NT2/D1 (cell line): ENCODE measurements around the gene IGF2BP1.
A peak's percentile ranks its signal among the peaks of the same experiment; 100 is the strongest.

Experiments used
- DNase-seq: peaks from one replicate; pipeline ENCODE4 v3.0.0-alpha.2; 2011; ENCODE audit warnings: low read depth, low spot score
- H3K27me3 ChIP-seq: 2 replicates; pipeline ENCODE4 v1.6.0; 2011; ENCODE audit warnings: mild to moderate bottlenecking; ENCODE audit not compliant: insufficient read length, insufficient read depth
- H3K36me3 ChIP-seq: 2 replicates; pipeline ENCODE4 v1.6.1; 2011; ENCODE audit warnings: mild to moderate bottlenecking, low read length, mixed read lengths; ENCODE audit not compliant: insufficient read depth, insufficient read length
- H3K4me1 ChIP-seq: 2 replicates; pipeline ENCODE4 v1.5.1; 2011; ENCODE audit not compliant: insufficient read depth, insufficient read length
- H3K4me3 ChIP-seq: 2 replicates; pipeline ENCODE4 v1.5.1; 2011; ENCODE audit warnings: low read depth; ENCODE audit not compliant: insufficient read length
- H3K9ac ChIP-seq: 2 replicates; pipeline ENCODE4 v1.6.0; 2011; ENCODE audit warnings: low read depth; ENCODE audit not compliant: insufficient read length
- H3K9me3 ChIP-seq: 2 replicates; pipeline ENCODE4 v1.5.1; 2011; ENCODE audit warnings: mild to moderate bottlenecking, low read length; ENCODE audit not compliant: insufficient read depth
- SUZ12 ChIP-seq: IDR thresholded peaks from 2 replicates; pipeline ENCODE4 v1.6.1; 2011; ENCODE audit not compliant: insufficient read length, insufficient read depth; ENCODE audit errors: extremely low read depth
- YY1 ChIP-seq: IDR thresholded peaks from 2 replicates; pipeline ENCODE4 v1.6.1; 2011; ENCODE audit not compliant: insufficient read length, insufficient read depth
- ZNF274 ChIP-seq: IDR thresholded peaks from 2 replicates; pipeline ENCODE4 v1.6.1; 2011; ENCODE audit warnings: mild to moderate bottlenecking, low read depth, low read length

Gene IGF2BP1

GRCh38 chr17:48997827-48998586 lies 822 bp downstream of the IGF2BP1 start:
- Histone ChIP-seq H3K27me3 (no peaks in the 10 kb centered on the region), H3K36me3 (peaks cover 38% of the 10 kb centered on the region), H3K9ac (peak overlapping the region; percentile 100), H3K9me3 (no peaks in the 10 kb centered on the region), H3K4me1 (no peaks in the 10 kb centered on the region), H3K4me3 (peak overlapping the region; percentile 91)
- TF ChIP-seq ZNF274 (no peak), YY1 (no peak), SUZ12 (no peak)
- DNase-seq: no peak

DNA sequence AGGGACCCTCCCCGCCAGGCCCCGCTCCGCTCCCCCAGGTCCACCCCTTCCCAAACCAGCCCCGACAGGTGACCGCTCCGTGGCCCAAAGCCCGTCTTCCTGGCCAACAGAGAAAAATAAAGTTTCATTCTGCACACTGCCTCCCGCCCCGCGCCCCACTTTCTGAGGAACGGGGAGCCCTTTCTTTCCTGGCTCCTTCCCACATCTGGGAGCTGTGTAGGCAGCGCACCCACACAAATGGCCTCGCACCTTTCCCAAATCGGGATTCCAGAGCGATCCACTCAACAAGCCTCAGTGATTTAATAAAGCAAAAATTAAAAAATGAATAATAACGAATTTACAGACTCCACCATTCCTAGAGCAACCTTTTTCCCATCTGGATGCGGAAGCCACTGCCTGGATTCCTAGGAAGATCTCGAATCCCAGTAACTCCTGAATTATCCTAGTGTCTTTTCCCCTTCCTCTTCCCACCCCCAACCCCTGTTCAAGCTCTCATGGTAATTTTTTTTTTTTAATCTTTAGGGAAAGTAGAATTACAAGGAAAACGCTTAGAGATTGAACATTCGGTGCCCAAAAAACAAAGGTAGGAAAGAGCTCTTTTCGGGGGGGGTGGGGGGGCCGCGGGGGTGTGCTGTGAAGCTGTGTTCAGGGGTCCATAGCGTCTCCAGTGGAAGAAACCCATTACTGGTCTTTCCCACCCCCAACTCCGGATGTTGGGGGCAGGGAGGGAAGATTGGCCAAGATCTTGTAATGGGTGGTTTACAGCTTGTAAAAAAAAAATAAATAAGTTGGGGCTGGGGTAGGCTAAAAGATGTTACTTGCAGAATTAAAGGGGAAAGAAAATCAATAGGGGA lies 1.6 kb downstream of the IGF2BP1 start:
- no peaks in the 10 kb centered on the region for H3K9me3 ChIP-seq
- peak overlapping the region; percentile 91 for H3K4me3 ChIP-seq
- H3K36me3 ChIP-seq: peaks cover 38% of the 10 kb centered on the region
- peak overlapping the region; percentile 100 for H3K9ac ChIP-seq
- H3K27me3 ChIP-seq: no peaks in the 10 kb centered on the region
- no peaks in the 10 kb centered on the region for H3K4me1 ChIP-seq
- no peak for DNase-seq
- TF ChIP-seq ZNF274: no peak
- no peak for TF ChIP-seq YY1
- no peak for TF ChIP-seq SUZ12

GRCh38 chr17:49000943-49001342 lies 3.8 kb downstream of the IGF2BP1 start:
- TF ChIP-seq YY1: no peak
- no peak for TF ChIP-seq SUZ12
- TF ChIP-seq ZNF274: no peak
- Histone ChIP-seq H3K9ac (peak overlapping the region; percentile 100), H3K27me3 (no peaks in the 10 kb centered on the region), H3K4me3 (peak overlapping the region; percentile 91), H3K36me3 (peaks cover 58% of the 10 kb centered on the region), H3K9me3 (no peaks in the 10 kb centered on the region), H3K4me1 (peaks cover 7% of the 10 kb centered on the region)
- no peak for DNase-seq

DNA sequence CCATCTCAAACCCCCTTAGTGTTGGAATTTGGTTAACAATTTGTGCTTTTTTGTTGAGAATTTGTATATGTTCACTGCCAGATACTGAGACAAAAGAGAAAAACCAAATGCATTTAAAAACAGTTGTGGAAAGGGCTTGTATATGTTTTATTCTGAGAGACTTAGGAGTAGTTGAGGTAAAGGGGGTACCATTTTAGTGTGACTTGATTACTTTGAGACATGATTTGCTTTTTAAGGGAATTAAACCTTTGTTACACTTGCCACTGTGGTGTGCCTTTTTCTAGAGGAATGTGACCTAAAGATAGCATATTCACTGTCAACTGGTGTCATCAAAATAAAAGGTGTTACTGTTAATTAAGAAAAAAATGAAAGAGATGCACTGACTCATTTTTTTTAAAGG lies 4.5 kb downstream of the IGF2BP1 start:
- Histone ChIP-seq H3K27me3 (no peaks in the 10 kb centered on the region), H3K9ac (peak overlapping the region; percentile 100)

GRCh38 chr17:49002331-49002730 lies 5.1 kb downstream of the IGF2BP1 start:
- TF ChIP-seq SUZ12: no peak
- no peak for TF ChIP-seq YY1
- TF ChIP-seq ZNF274: no peak
- H3K9me3 ChIP-seq: no peaks in the 10 kb centered on the region
- H3K4me3 ChIP-seq: no peak overlapping the region

More for the DNA sequence above, 4.5 kb downstream of the IGF2BP1 start:
- H3K9me3 ChIP-seq: no peaks in the 10 kb centered on the region
- peaks cover 8% of the 10 kb centered on the region for H3K4me1 ChIP-seq
- H3K36me3 ChIP-seq: peaks cover 65% of the 10 kb centered on the region
- no peak for TF ChIP-seq YY1
- no peak for DNase-seq
- peak overlapping the region; percentile 91 for H3K4me3 ChIP-seq

DNA sequence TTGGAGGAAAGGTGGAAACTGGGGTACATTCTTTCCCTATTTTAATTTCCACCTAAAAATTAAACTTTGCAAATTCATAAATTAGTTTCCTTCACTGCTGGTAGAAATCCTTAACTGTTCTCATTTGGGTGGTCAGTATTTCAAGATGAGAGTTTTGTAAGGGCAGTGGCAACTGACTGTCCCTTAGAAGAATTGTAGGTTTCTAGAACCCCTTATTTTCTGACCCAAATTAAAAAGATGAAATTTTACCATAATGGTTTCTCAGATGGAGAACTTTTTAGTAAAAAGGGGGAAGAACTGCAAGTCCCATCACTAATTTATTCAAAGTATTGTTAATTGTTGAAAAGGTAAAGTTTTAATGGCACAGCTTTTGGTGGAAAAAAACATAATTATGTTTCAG lies 5.6 kb downstream of the IGF2BP1 start:
- H3K9me3 ChIP-seq: no peaks in the 10 kb centered on the region
- peaks cover 73% of the 10 kb centered on the region for H3K36me3 ChIP-seq
- H3K4me3 ChIP-seq: peak overlapping the region; percentile 31
- peak overlapping the region; percentile 62 for H3K9ac ChIP-seq
- no peak for DNase-seq
- H3K27me3 ChIP-seq: no peaks in the 10 kb centered on the region
- H3K4me1 ChIP-seq: peaks cover 14% of the 10 kb centered on the region
- no peak for TF ChIP-seq SUZ12
- TF ChIP-seq YY1: no peak
- no peak for TF ChIP-seq ZNF274

More at GRCh38 chr17:49002331-49002730, 5.1 kb downstream of the IGF2BP1 start:
- Histone ChIP-seq H3K36me3 (peaks cover 72% of the 10 kb centered on the region), H3K4me1 (peaks cover 14% of the 10 kb centered on the region), H3K9ac (no peak overlapping the region), H3K27me3 (no peaks in the 10 kb centered on the region)
- no peak for DNase-seq

DNA sequence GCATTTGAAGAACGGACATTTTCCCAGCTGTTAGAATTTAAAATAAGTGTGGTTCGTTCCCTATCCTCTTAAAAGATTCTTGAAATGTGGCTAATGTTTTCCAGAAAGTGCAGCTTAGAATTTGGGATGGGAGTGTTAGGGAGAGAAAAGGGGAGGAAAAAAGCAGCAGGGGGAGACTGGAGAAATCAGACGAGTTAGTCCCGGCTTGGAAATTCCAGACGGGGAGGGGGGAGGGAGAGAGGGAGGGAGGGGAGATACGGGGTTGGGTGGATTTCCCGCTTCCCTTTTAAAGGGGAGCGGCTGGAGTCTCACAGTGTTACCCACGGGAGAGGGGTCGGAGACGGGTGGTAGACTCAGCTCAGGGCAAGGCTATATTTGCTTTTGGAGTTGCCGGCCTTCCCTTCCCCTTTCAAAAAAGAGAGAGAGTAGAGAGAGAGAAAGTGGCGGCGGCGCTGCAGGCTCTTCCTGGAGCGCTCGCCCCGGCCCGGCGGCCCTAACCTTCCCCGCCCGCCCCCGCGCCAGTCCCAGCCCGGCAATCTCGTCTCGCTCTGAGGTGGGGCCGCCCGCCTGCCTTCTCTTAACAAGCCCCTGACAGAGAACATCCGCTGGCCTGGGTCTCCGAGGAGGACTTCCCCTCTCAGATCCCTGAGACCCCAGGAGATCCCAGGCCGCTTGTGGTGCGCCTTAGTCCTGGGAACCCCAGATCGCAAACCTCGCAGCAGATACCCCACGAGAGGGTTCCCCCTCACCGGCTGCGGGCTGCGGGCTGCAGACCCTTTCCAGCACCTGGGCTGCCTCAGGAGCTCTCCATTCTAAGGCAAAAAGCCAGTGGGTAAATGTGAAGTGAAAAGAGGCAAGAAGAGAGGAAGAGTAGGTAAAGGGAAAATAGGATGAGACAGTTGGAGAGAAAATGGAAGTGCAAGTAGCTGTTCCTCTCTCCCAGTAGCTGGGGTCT lies 6.6 kb downstream of the IGF2BP1 start:
- H3K27me3 ChIP-seq: no peaks in the 10 kb centered on the region

More for the DNA sequence above, 6.6 kb downstream of the IGF2BP1 start:
- H3K9me3 ChIP-seq: no peaks in the 10 kb centered on the region
- no peak for TF ChIP-seq ZNF274
- TF ChIP-seq SUZ12: no peak
- TF ChIP-seq YY1: no peak
- H3K9ac ChIP-seq: peak overlapping the region; percentile 72
- H3K36me3 ChIP-seq: peaks cover 70% of the 10 kb centered on the region
- H3K4me1 ChIP-seq: peaks cover 14% of the 10 kb centered on the region
- no peak for DNase-seq
- H3K4me3 ChIP-seq: peak overlapping the region; percentile 32
